Measurements from ENCODE around the gene DNAH17. TPM values are rescaled to one million over a fixed set of nuclear protein-coding genes. Genes with fewer than 3 reads are reported as not detected.

Gene DNAH17
- total RNA-seq, 1 donor from 2014 or later: 0.45 TPM

DNA sequence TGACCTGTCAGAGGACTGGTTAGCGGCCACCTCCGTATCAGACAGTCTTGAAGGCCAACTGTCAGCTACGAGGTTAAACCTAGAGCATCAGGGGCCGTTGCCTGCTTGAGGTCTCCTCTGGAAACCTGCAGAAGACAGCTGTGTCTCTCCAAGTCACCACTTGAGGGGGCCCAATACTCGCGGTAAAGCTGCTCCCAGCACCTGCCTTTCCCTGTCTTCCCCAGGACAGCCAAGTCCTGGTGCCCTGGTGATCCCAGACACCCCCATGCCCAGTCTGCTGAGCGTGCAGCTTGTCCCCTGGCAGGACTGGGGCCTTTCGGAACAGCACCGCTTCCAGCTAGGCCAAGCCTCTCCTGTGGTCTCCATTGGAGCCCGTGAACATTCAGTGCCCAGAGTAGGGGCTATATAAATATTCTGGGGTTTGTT lies 80.1 kb downstream of the DNAH17 start:
- no peak for DNase-seq (ENCODE audit: low spot score)

DNA sequence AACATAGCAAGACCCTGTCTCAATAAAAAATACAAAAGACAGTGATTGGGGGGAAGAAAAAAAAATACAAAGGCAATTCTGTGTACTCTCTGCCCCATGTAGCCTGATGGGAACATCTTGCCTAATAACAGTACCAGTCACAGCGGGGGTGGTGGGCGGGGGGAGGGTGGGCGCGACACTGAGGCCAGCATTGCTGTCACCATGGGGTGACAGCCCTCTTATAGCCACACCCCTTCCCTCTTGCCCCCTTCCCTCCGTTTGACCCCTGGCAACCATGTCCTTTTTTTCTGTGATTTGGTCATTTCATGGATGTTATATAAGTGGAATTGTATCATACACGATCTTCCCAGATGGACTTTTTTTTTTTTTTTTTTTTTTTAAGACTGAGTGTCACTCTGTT lies 80.9 kb downstream of the DNAH17 start:
- DNase-seq (ENCODE audit: low spot score): no peak

DNA sequence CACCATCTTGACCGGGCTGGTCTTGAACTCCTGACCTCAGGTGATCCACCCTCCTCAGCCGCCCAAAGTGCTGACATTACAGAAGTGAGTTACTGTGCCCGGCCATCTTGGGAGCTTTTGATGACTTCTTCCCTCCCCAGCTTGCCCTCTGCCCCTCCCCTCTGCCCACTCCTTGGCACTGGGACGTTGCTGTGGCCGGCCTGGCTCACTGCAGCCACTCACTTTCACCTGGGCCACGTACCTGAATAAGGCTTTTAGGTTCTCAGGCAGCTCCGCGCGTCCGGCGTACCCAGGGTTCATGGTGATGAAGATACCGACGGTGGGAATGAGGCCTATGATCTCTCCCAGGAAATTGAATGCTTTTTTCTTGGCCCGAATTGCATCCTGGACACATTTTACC lies 81.6 kb downstream of the DNAH17 start:
- DNase-seq (ENCODE audit: low spot score): no peak

DNA sequence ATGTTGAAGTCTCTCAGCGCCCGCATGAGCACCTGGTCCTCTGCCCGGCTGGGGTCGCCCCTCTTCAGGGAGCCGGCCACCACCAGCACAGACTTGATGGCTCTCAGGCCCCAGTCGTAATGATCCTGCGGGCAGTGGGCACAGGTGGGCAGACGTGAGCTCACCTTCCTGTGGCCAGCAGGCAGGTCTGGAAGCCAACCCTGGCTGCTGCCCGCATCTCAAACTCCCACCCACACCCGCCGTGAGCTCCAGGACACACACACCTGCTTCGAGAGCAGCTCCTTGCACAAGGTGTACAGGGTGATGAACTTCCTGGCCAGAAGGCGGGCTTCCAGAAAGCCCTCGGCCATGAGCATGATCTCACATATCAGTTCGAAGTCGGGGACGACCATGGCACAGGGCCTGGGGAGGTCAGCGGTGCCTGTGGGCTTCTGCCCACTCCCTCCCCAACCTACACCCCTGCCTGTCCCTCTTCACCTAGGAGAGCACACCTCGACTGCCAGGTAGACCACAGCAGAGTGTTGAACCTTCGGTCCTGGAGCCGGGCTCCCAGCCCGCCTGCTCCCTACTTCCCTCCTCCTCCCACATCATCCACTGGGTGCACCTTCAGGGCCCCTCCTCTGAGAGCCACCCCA lies 82.4 kb downstream of the DNAH17 start:
- no peak for DNase-seq (ENCODE audit: low spot score)

DNA sequence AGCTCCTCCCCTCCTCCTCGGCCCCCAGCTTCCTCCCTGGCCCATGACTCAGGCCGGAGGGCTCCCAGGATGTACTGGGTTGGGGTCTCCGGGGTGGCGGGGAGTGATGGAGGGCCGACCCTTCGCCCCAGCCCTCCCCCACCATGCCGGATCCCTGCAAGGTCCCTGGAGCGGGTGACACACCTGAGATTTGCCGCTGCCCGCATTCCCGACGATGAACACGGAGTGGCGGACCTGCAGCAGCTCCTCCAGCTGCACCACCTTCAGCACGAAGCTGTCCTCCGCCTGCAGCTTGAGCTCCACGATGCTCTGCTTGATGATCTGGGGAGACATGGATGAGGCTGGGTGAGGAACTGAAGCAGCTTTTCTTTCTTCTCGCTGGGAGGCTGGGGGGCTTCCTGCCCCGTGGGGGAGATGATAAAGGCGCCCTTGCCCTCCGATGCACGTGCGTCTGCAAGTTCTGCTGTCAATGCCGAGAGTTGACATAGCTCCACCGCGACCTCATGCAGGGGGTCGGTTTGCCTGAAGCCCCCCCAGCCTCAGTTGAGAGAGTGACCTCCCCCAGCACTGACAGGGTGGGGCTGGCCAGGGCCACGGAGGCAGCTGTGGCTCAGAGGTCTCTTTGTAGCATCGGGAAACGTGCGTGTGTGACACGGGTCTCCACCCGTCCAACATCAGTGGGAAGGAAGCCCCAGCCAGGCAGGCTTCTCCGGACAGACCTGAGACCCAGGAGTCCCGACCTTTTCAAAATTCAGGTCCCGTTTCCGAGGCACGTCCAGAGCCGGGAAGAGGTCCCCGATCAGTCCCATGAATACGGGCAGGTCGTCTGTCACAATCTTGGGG lies 83.1 kb downstream of the DNAH17 start:
- no peak for DNase-seq (ENCODE audit: low spot score)

DNA sequence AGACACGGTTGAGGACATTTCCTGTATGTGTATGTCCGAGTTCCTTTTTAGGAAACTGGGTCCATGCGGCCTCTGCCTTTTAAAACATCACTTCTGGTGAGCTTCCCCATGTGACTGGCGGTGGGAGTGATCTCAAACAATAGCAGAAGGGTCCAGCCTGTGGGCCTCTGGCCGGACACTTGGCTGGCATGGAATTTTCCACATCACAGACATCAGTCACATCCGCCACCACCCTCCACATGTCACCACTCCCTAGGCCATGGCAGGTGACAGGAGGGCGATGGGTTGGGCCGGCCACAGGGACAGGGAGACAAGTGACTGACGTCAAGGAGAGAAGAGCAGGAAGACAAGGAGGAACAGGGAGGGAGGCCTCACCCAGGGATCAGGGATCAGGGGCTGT lies 83.7 kb downstream of the DNAH17 start:
- no peak for DNase-seq (ENCODE audit: low spot score)

DNA sequence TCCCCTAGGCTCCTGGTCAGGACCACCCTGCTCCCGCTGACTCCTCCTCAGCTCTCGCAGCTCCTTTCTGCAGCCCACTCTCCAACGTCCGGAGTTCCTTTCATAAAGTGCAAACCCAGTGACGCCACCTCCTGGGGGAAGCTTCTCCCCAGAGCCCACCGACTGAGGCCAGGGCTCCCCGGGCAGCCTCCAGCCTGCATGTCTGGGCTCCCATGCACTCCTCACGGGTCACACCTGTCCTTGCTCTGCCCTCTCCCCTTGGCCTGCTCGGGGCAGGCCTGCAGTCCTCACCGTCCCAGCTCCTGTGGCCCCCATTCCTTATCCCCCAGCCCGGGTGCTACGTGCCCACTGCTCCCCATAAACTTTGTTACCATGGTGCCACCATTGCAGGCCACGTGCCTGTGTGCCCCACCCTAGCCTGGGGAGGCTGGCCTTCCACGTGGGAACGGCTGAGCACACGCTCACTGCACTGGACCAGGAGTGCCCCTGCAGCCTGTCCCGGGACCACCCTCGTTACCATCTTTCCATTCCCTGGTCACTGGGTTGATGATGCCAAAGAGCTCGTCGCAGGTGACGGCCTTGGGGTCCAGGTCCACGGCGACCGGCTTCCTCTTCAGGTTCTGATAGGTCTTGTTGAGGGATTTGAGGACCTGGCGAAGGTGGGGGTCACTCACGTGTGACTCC lies 84.9 kb downstream of the DNAH17 start:
- DNase-seq (ENCODE audit: low spot score): no peak

GRCh38 chr17:78491236-78492115 lies 85.7 kb downstream of the DNAH17 start:
- no peak for DNase-seq (ENCODE audit: low spot score)

DNA sequence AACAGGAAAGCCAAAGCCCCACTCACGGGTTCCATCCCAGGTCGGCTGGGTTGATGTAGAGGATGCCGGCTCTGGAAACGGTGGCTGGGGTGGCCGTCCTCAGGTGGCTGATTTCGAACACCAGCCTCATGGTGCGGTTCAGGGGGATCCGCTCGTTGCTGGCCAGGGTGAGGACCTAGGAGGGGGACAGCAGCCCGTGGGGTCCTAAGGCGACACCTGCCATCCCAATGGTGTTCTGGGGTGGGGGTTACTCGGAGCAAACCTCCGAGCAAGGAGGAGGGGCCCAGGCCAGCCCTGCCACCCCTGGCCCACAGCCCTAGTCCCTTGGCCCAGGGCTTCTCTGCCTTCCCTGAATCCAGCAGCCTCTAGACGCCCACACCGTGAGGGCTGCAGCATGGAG lies 86.5 kb downstream of the DNAH17 start:
- DNase-seq (ENCODE audit: low spot score): no peak

- no peak for DNase-seq (ENCODE audit: low spot score)
Measured at GRCh38 chr17:78490156-78490555, 87.0 kb downstream of the DNAH17 start.

DNA sequence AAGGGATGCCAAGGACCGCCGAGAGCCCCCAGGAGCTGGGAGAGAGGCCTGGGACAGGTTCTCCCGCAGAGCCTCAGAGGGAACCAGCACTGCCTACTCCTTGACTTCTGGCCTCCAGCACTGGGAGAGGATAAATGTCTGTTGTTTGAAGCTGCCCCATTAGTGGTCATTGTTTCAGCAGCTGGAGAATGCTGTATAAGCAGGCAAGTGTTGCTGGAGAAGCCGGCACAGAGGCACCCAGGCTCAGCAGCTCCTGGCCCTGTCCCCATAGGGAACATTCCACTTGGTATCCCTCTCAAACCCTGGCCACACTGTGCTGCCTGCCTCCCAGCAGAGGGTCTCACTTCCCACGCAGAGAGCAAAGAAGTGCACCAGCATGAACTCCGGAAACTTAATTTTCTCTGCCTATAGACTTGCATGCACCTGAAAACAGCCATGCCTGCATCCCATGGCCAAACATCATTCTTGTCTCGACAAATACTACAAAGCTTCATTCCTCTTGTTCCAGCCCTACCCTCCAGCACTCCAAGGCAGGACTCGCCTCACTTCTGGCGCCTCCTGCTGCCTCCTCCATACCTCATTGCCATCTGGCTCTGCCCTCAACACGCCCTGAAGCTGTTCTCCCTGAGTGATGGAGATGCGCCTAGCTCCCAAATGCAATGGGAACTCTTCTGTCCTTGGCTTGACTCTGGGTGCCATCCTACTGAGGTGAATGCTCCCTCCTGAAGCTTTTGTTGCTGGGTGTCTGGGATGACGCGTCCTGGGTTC lies 88.1 kb downstream of the DNAH17 start:
- DNase-seq (ENCODE audit: low spot score): no peak

DNA sequence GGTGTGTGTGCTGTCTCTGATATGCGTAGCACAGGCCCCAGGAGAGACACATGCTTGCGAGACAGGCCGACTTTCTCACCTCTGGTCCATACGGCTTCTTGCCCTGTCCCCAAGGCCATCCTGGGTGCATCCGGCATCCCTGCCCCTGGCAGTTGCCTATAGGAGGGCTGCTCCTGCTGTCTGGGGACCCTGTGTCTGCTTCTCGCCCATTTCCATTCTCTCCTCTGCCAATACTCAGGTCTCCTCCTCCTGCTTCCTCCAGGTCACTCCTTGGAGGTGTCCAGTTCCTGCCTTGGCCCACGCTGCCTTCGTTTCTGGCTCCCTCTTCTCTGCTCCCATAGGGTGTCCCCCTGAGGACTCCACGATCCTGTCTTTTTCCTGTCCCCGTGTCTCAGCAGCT lies 89.0 kb downstream of the DNAH17 start:
- no peak for DNase-seq (ENCODE audit: low spot score)

DNA sequence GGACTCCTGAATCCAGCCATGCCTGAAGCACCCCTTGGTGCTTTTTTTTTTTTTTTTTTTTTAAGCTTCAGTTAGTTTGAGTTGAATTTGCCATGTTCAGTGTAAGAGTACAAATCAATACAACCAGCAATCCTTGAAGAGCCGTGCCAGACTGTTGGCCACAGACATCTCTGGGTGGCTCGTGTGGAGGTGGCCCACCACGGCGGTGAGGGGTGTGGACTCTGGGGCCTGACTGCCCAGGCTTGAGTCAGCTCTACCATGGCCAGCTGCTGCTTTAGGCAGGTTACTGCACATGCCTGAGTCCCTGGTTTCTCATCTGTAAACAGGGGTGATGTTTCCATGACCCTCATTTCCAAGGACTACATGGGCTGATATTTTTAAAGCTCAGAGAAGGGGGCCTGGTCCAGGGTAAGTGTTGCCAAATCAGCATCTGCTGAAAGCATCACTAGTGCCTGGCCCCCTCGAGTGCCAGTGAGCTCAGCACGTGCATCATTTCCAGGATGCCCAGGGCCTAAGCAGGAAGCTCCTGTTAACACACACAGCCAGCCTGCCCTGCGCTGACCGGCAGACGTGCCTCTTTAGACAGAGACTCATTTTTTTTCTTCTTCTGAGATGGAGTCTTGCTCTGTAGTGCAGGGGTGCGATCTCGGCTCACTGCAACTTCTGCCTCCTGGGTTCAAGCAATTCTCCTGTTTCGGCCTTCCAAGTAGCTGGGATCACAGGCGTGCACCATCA lies 90.1 kb downstream of the DNAH17 start:
- no peak for DNase-seq (ENCODE audit: low spot score)

GRCh38 chr17:78486228-78486802 lies 90.9 kb downstream of the DNAH17 start:
- no peak for DNase-seq (ENCODE audit: low spot score)

DNA sequence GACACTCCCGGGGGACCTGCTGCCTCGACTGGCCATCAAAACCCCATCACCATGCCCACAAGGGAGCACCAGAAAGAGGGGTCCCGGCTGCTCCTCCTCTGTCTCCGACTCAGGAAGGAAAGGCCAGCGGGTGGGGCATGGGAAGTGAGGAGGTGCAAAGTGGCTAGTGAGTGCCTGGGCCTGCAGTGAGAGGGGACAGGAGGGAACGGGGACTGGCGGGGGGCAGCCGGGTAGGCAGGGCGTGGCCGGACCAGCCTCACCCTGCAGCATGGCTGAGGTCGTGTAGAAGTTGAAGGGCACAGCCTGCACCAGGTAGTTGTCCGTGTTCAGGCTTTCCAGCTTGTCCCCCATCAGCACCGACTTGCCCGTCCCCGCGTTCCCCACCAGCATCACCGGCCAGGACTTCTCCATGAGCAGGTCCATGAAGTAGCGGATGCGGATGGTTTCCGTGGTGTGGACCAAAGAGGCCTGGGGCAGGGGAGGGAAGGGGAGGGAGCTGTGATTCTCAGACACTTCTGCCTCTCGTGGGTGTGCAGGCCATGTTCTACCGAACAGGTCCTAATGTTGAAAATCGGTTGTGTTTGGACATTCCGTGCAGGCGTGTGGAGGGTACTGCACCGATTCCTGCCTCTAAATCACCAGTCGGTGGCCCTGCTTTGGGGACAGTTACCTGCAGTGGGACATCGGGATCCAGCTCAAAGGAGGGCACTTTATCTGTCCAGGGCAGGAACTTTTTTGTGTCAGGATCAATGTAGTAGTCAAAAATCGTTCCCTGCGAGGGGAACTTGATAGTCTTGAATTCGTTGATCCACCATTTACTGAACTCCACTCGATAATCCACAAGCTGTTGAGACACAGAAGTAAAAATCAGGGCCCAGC lies 91.7 kb downstream of the DNAH17 start:
- no peak for DNase-seq (ENCODE audit: low spot score)

DNA sequence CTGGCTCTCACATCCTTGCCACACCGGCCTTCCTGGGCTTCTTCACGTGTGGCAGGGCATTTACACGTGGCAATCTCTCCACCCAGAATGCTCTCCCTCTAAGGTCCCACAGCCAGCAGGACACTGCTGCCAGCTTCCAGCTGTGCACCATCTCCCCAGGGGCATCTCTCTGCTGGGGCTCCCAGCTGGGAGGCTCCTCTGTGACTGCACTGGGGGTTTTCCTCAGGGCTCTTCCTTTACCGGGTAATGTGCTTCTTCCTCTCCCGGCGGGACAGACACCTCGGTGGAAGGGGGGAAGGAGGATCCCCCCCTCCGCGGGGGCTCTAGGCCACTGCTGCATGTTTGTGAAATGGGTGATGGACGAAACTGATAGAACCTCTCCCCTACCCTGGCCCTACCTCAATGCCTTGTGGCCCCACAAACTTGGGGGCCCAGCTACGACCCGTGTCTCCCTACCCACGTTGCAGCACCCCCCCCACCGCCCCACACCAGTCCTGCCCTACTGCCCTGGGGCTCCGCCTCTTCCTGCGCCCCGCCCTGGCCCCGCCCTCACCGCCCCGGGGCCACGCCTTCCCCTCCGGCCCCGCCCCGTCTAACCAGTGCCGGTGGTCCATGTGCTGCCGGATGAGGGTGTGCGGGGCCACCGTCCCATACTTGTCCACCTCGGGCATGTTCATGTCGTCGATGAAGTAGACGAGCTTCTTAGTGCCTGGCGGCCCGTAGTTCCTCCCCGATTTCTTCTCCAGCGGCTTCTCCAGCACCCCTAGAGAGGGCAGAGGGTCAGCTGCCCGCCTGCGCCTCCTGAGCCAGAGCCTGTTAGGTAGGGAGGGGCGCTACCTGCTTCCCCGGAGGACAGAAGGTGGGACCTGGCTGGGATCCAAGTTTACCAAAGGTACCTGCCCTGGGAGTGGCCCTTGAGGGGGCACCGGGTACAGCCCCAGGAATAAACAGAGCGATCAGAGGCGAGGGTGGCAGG lies 92.6 kb downstream of the DNAH17 start:
- DNase-seq (ENCODE audit: low spot score): no peak

GRCh38 chr17:78479369-78479768 lies 97.8 kb downstream of the DNAH17 start:
- no peak for DNase-seq (ENCODE audit: low spot score)
